ENCODE measurements around the gene KLHL6.
"Not testable (repeated sequence)": the region's sequence is repeated elsewhere in the genome, so short reads cannot be mapped to it uniquely, and the experiment has no call there.

KLHL6 gene

GRCh38 chr3:183529185-183529584, 26.3 kb downstream of the KLHL6 start:
- no peak for DNase-seq

GRCh38 chr3:183528758-183529157, 26.7 kb downstream of the KLHL6 start:
- DNase-seq: not testable (repeated sequence)

GRCh38 chr3:183527428-183528379, 27.8 kb downstream of the KLHL6 start:
- no peak for DNase-seq

GRCh38 chr3:183526838-183527427, 28.6 kb downstream of the KLHL6 start:
- no peak for DNase-seq

GRCh38 chr3:183524476-183524875, 31.0 kb downstream of the KLHL6 start:
- no peak for DNase-seq

- DNase-seq: not testable (repeated sequence)
Measured at GRCh38 chr3:183520741-183521556, 34.6 kb downstream of the KLHL6 start.

GRCh38 chr3:183520295-183520694, 35.2 kb downstream of the KLHL6 start:
- not testable (repeated sequence) for DNase-seq

- no peak for DNase-seq
Measured at GRCh38 chr3:183519891-183520290, 35.6 kb downstream of the KLHL6 start.

GRCh38 chr3:183518491-183519251, 36.8 kb downstream of the KLHL6 start:
- DNase-seq: no peak

- DNase-seq: no peak
Measured at GRCh38 chr3:183517607-183518006, 37.9 kb downstream of the KLHL6 start.

- no peak for DNase-seq
Measured at GRCh38 chr3:183515968-183516851, 39.3 kb downstream of the KLHL6 start.

GRCh38 chr3:183514021-183514420, 41.5 kb downstream of the KLHL6 start:
- DNase-seq: no peak

- peak; percentile 76 for DNase-seq
Measured at GRCh38 chr3:183513046-183513706, 42.3 kb downstream of the KLHL6 start.

GRCh38 chr3:183511286-183512131, 44.0 kb downstream of the KLHL6 start:
- DNase-seq: not testable (repeated sequence)

GRCh38 chr3:183508821-183509220, 46.7 kb downstream of the KLHL6 start:
- peak; percentile 14 for DNase-seq

GRCh38 chr3:183507551-183507950, 48.0 kb downstream of the KLHL6 start:
- no peak for DNase-seq

- no peak for DNase-seq
Measured at GRCh38 chr3:183506674-183507320, 48.7 kb downstream of the KLHL6 start.

GRCh38 chr3:183504597-183504996, 50.9 kb downstream of the KLHL6 start:
- DNase-seq: no peak

GRCh38 chr3:183503746-183504145, 51.8 kb downstream of the KLHL6 start:
- no peak for DNase-seq
